Sigmoid colon (tissue), 7 donors: ENCODE results near the gene TXNL4A. TPM values are rescaled to one million over a fixed set of nuclear protein-coding genes. Genes with fewer than 3 reads are reported as not detected.

Source experiments
- DNase-seq: peaks from one replicate; pipeline ENCODE4 v3.0.0-alpha.2; 2019
- H3K27ac ChIP-seq, 4 donors: fragments of 200-600 bp; sonication (generic); one replicate each; pipeline ENCODE4 v1.5.1; 2016 to 2019; ENCODE audit warnings: mild to moderate bottlenecking in 1 of 4
- H3K27me3 ChIP-seq, 3 donors: fragments of 200-600 bp; sonication (generic); one replicate each; pipeline ENCODE4 v1.5.1; 2019; ENCODE audit warnings: mild to moderate bottlenecking in 1 of 3
- H3K36me3 ChIP-seq, 4 donors: fragments of 200-600 bp; sonication (generic); one replicate each; pipeline ENCODE4 v1.5.1; 2016 to 2019
- H3K4me1 ChIP-seq, 4 donors: fragments of 200-600 bp; sonication (generic); one replicate each; pipeline ENCODE4 v1.5.1; 2017 to 2019
- H3K4me3 ChIP-seq, 4 donors: fragments of 200-600 bp; sonication (generic); one replicate each; pipeline ENCODE4 v1.5.1; 2017 to 2019; ENCODE audit warnings: mild to moderate bottlenecking in 2 of 4, moderate library complexity in 1 of 4
- H3K9me3 ChIP-seq, 4 donors: fragments of 200-600 bp in 3 of 4; sonication (generic) in 3 of 4; one replicate each; pipeline versions ENCODE4 v1.5.1 to v1.6.1; 2013 to 2019
- CTCF ChIP-seq, 4 experiments: fragments of 450-650 bp in 3 of 4; fragments of 200-600 bp in 1 of 4; IDR thresholded peaks; one replicate each; pipeline ENCODE4 v1.5.1; 2016 to 2019; ENCODE audit warnings: antibody characterized with exemption in 4 of 4, mild to moderate bottlenecking in 3 of 4, moderate library complexity in 2 of 4
- EP300 ChIP-seq, 4 donors: sonication (generic); formaldehyde crosslinking; IDR thresholded peaks; one replicate each; pipeline ENCODE4 v1.6.1; 2017; ENCODE audit warnings: antibody characterized with exemption in 4 of 4
- POLR2A ChIP-seq, 2 donors: fragments of 450-650 bp; IDR thresholded peaks; one replicate each; pipeline ENCODE4 v1.6.1; 2016; ENCODE audit warnings: antibody characterized with exemption in 2 of 2, mild to moderate bottlenecking in 2 of 2, moderate library complexity in 2 of 2
- POLR2AphosphoS5 ChIP-seq, 4 donors: sonication (generic); formaldehyde crosslinking; IDR thresholded peaks; one replicate each; pipeline ENCODE4 v1.6.1; 2017; ENCODE audit warnings: antibody characterized with exemption in 4 of 4
- WGBS, 2 donors: extraction: QIAGEN DNeasy Blood & Tissue Kit; methylation state at CpG; one replicate each; pipeline ENCODE4 v1.1.7; 2013; 5-methylcytosine and 5-hydroxymethylcytosine counted together
- intact Hi-C: fragments of 100-400 bp; cut with DNase I; formaldehyde crosslinking; loops from one replicate; pipeline ENCODE4 v1.15.1; 2023
- polyA plus RNA-seq, 3 donors: library from polyadenylated mRNA; stranded (reverse); fragments of 200-250 nt; gene quantifications; one replicate each; pipeline ENCODE4 v1.2.3, GENCODE V29; 2013
- total RNA-seq, 4 donors: library from RNA; depleted of rRNA; stranded (reverse); fragments of >200 nt; gene quantifications; one replicate each; pipeline ENCODE4 v1.1.0, GENCODE V29; 2016
- donor health status: healthy with polysubstance abuse.
- donor health status: Bipolar disorder and iron deficiency.
- donor health status: healthy.

Gene TXNL4A
- total and polyA plus RNA-seq, 7 donors: 16.9 to 85.3 (median 32.9) TPM

GRCh38 chr18:79942211-79942610 is 46.2 kb downstream of the TXNL4A start:
- TF ChIP-seq EP300 (IDR thresholded peaks at IDR 0.05) (no peak), CTCF (IDR thresholded peaks at IDR 0.05) (no peak), POLR2AphosphoS5 (IDR thresholded peaks at IDR 0.05) (no peak), POLR2A (IDR thresholded peaks at IDR 0.05) (no peak)
- H3K27me3 ChIP-seq: no peaks in the 10 kb centered on the region
- no peak overlapping the region for H3K27ac ChIP-seq
- H3K36me3 ChIP-seq: peaks cover 4 to 46% (median 15%) of the 10 kb centered on the region in 4 donors
- no peak overlapping the region for H3K4me3 ChIP-seq
- peaks cover 0 to 23% (median 15%) of the 10 kb centered on the region in 4 donors for H3K4me1 ChIP-seq
- H3K9me3 ChIP-seq: no peaks in the 10 kb centered on the region
- intact Hi-C loops: no loop called here
- DNase-seq: no peak
- WGBS, 2 donors: 81 to 94% methylated on average over 7 of the region's 7 CpGs

- intact Hi-C loops: no loop called here
Observed at GRCh38 chr18:79941473-79942119, 46.8 kb downstream of the TXNL4A start.

GRCh38 chr18:79940814-79941472 is 47.4 kb downstream of the TXNL4A start:
- intact Hi-C loops: no loop called here
- no peak overlapping the region for H3K4me3 ChIP-seq
- DNase-seq: peak; percentile 50
- H3K36me3 ChIP-seq: peaks cover 4 to 49% (median 15%) of the 10 kb centered on the region in 4 donors
- H3K4me1 ChIP-seq: peaks cover 0 to 23% (median 14%) of the 10 kb centered on the region in 4 donors
- no peak overlapping the region for H3K27ac ChIP-seq
- TF ChIP-seq POLR2AphosphoS5 (IDR thresholded peaks at IDR 0.05) (no peak), EP300 (IDR thresholded peaks at IDR 0.05) (no peak), POLR2A (IDR thresholded peaks at IDR 0.05) (no peak), CTCF (IDR thresholded peaks at IDR 0.05) (no peak)
- H3K27me3 ChIP-seq: no peaks in the 10 kb centered on the region
- no peaks in the 10 kb centered on the region for H3K9me3 ChIP-seq
- WGBS, 2 donors: 85 to 92% methylated on average over 17 of the region's 17 CpGs

More at GRCh38 chr18:79941473-79942119, 46.8 kb downstream of the TXNL4A start:
- TF ChIP-seq CTCF (IDR thresholded peaks at IDR 0.05) (no peak), POLR2A (IDR thresholded peaks at IDR 0.05) (no peak), EP300 (IDR thresholded peaks at IDR 0.05) (no peak), POLR2AphosphoS5 (IDR thresholded peaks at IDR 0.05) (no peak)
- Histone ChIP-seq H3K4me3 (no peak overlapping the region), H3K27ac (no peak overlapping the region), H3K4me1 (peaks cover 0 to 23% (median 14%) of the 10 kb centered on the region in 4 donors), H3K27me3 (no peaks in the 10 kb centered on the region), H3K36me3 (peaks cover 4 to 50% (median 15%) of the 10 kb centered on the region in 4 donors), H3K9me3 (no peaks in the 10 kb centered on the region)
- 68 to 93% methylated on average over 16 of the region's 16 CpGs for WGBS, 2 donors
- DNase-seq: peak; percentile 37

DNA sequence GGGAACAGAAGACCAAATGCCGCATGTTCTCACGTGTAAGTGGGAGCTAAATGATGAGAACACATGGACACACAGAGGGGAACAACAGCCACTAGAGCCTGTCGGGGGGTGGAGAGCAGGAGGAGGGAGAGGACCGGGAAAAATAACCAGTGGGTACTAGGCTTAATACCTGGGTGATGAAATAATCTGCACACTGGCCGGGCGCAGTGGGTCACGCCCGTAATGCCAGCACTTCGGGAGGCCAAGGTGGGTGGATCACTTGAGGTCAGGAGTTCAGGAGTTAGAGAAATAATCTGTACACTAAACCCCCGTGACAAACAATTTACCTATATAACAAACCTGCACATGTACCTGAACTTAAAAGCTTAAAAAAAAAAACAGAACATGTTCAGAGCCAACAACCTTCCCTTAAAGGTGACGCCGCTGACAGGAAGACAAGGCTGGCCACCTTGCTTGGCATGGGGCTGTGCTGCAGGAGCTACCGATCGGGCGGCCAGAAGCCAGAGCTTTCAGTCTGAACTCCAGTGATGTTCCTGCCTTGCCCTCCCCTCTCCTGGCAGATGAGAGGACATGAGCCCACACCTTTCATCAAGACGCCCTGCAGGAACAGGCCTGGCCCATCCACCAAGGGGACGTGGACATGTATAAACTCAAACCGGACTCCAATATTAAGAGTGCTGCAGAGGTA is 48.1 kb downstream of the TXNL4A start:
- no peak overlapping the region for H3K27ac ChIP-seq
- intact Hi-C loops: no loop called here
- DNase-seq: peak; percentile 20

More for the DNA sequence above, 48.1 kb downstream of the TXNL4A start:
- TF ChIP-seq EP300 (IDR thresholded peaks at IDR 0.05): no peak
- no peak for TF ChIP-seq POLR2A (IDR thresholded peaks at IDR 0.05)
- no peak for TF ChIP-seq POLR2AphosphoS5 (IDR thresholded peaks at IDR 0.05)
- TF ChIP-seq CTCF (IDR thresholded peaks at IDR 0.05): no peak
- Histone ChIP-seq H3K4me1 (peaks cover 0 to 17% (median 10%) of the 10 kb centered on the region in 4 donors), H3K4me3 (no peak overlapping the region), H3K27me3 (no peaks in the 10 kb centered on the region), H3K9me3 (no peaks in the 10 kb centered on the region), H3K36me3 (peaks cover 4 to 55% (median 19%) of the 10 kb centered on the region in 4 donors)
- 63 to 91% methylated on average over 18 of the region's 18 CpGs for WGBS, 2 donors
